ENCODE data around the gene PDE4B. TPM values are rescaled to one million over a fixed set of nuclear protein-coding genes. Genes with fewer than 3 reads are reported as not detected.

The PDE4B gene
- total RNA-seq, 1 experiment from 2014 or later: not detected

DNA sequence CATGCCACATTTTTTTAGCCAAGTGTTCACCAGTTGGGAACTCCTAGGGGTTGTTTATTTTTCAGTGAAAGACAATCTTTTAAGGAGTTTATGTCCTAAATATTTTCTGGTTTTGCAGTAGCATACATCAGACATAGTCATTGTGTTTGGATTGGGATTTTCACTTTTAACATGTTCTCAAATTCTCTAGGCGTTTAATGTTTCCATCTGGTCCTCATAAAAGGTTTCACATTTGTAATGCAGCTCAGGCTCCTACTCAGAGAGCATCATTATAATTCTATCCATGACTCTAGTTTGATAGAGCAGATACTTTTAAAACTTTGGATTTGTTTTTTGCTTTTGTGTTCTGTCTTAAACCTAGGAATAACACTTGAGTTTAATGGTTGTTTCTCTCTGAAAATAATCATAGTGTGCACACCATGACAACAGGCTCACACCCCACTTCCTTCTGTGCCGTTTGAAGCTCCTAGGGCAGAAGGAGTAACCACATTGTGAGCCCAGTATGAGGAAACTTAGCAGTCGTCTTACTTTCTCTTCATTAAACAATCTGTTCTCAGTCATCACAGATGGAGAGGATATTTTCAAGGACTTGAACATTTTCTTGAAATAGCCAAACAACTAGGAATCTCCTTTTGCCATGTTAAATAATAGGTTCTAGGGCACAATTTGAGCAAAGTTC is 219.6 kb downstream of the PDE4B start:
- H3K27me3 Mint-ChIP-seq (ENCODE audit: insufficient read depth, unreplicated experiment): peaks cover 8% of the 10 kb centered on the region
- POLR2A ChIA-PET: no interaction called here

DNA sequence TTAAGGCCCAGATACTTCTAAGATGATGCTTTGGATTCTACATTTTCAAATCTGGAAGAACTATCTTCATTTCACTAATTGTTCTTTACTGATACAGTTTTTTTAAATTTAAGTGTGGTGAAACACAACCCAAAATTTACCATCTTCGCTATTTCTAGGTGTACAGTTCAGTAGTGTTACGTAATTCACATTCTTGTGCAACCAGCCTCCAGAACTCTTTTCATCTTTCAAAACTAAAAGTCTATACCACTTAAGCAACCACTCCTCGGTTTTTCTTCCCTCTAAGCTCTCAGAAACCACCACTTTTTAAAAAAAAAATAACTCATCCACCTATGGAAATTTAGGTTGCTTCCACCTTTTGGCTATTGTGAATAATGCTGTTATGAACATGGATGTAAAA is 220.7 kb downstream of the PDE4B start:
- no peaks in the 10 kb centered on the region for H3K36me3 Mint-ChIP-seq (ENCODE audit: insufficient read depth, unreplicated experiment)
- CTCF ChIA-PET: no interaction called here
- H3K4me1 Mint-ChIP-seq (ENCODE audit: low read depth, unreplicated experiment): no peaks in the 10 kb centered on the region
- peaks cover 7% of the 10 kb centered on the region for H3K27me3 Mint-ChIP-seq (ENCODE audit: insufficient read depth, unreplicated experiment)
- Histone ChIP-seq H3K36me3 (ENCODE audit: control insufficient read depth, insufficient read depth, low read length) (no peaks in the 10 kb centered on the region), H3K4me3 (ENCODE audit: low read depth, low read length) (no peak overlapping the region), H3K4me1 (no peaks in the 10 kb centered on the region), H3K27me3 (replicated peaks; ENCODE audit: control insufficient read depth, insufficient read depth, low read length) (no peaks in the 10 kb centered on the region), H3K9me3 (no peaks in the 10 kb centered on the region)
- H3K9me3 Mint-ChIP-seq (ENCODE audit: unreplicated experiment): no peaks in the 10 kb centered on the region
- intact Hi-C loops (cut with micrococcal nuclease; ENCODE audit: unreplicated experiment): no loop called here
- no peak for DNase-seq
- H3K27ac Mint-ChIP-seq (ENCODE audit: unreplicated experiment): no peak overlapping the region
- BruUV-seq (replicated peaks): no TSS peak
- POLR2A ChIA-PET: no interaction called here
- TF ChIP-seq, protein P1, sequence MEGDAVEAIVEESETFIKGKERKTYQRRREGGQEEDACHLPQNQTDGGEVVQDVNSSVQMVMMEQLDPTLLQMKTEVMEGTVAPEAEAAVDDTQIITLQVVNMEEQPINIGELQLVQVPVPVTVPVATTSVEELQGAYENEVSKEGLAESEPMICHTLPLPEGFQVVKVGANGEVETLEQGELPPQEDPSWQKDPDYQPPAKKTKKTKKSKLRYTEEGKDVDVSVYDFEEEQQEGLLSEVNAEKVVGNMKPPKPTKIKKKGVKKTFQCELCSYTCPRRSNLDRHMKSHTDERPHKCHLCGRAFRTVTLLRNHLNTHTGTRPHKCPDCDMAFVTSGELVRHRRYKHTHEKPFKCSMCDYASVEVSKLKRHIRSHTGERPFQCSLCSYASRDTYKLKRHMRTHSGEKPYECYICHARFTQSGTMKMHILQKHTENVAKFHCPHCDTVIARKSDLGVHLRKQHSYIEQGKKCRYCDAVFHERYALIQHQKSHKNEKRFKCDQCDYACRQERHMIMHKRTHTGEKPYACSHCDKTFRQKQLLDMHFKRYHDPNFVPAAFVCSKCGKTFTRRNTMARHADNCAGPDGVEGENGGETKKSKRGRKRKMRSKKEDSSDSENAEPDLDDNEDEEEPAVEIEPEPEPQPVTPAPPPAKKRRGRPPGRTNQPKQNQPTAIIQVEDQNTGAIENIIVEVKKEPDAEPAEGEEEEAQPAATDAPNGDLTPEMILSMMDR (IDR thresholded peaks at IDR 0.05; ENCODE audit: insufficient read depth in 1 of 2, low read depth in 1 of 2, low read length in 1 of 2, severe bottlenecking in 1 of 2, unreplicated experiment in 1 of 2): no peak
- H3K4me3 Mint-ChIP-seq (ENCODE audit: unreplicated experiment): no peak overlapping the region

More for the DNA sequence above, 219.6 kb downstream of the PDE4B start:
- H3K4me3 Mint-ChIP-seq (ENCODE audit: unreplicated experiment): no peak overlapping the region
- H3K9me3 Mint-ChIP-seq (ENCODE audit: unreplicated experiment): no peaks in the 10 kb centered on the region
- H3K36me3 Mint-ChIP-seq (ENCODE audit: insufficient read depth, unreplicated experiment): no peaks in the 10 kb centered on the region
- no peaks in the 10 kb centered on the region for H3K36me3 ChIP-seq (ENCODE audit: control insufficient read depth, insufficient read depth, low read length)
- H3K4me3 ChIP-seq (ENCODE audit: low read depth, low read length): no peak overlapping the region
- BruUV-seq (replicated peaks): no TSS peak
- intact Hi-C loops (cut with micrococcal nuclease; ENCODE audit: unreplicated experiment): no loop called here
- no peaks in the 10 kb centered on the region for H3K27me3 ChIP-seq (replicated peaks; ENCODE audit: control insufficient read depth, insufficient read depth, low read length)
- no peaks in the 10 kb centered on the region for H3K4me1 ChIP-seq
- no peaks in the 10 kb centered on the region for H3K9me3 ChIP-seq
- TF ChIP-seq, protein P1 (IDR thresholded peaks at IDR 0.05; ENCODE audit: insufficient read depth in 1 of 2, low read depth in 1 of 2, low read length in 1 of 2, severe bottlenecking in 1 of 2, unreplicated experiment in 1 of 2): no peak
- no peak for DNase-seq
- no peak overlapping the region for H3K27ac Mint-ChIP-seq (ENCODE audit: unreplicated experiment)
- H3K4me1 Mint-ChIP-seq (ENCODE audit: low read depth, unreplicated experiment): no peaks in the 10 kb centered on the region
- CTCF ChIA-PET: no interaction called here

DNA sequence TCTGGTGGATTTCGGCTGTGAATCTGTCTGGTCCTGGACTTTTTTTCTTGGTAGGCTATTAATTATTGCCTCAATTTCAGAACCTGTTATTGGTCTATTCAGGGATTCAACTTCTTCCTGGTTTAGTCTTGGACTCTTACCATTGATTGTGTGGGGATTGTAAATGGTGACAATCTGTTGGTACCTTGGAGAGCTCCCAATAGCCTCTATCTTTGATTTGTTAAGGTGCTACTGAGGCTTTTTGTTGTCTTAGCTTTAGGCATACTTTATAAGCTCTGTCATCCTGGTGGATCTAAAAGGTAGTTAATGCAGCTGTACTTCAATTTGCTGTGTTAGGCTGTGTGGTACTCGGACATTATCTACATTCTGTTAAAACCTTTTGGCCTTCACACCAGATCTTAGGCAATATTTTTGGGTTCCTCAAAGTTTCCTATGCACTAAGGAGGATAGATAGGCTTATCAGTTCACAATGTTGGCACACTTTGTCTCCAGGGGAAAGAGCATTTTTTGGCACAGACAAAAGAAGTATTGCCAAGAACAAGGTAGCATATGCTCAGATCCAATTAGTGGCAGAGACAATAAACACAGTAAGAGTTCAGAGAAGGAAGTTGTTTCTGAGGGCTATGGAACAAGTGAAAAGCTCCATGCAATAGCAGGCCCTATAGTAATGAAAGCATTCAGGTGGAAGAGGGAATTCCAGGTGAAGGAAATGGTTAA is 230.4 kb downstream of the PDE4B start:
- ChIA-PET CTCF (no interaction called here), POLR2A (no interaction called here)
- no peaks in the 10 kb centered on the region for H3K36me3 ChIP-seq (ENCODE audit: control insufficient read depth, insufficient read depth, low read length)
- no peaks in the 10 kb centered on the region for H3K4me1 ChIP-seq
- no peaks in the 10 kb centered on the region for H3K27me3 ChIP-seq (replicated peaks; ENCODE audit: control insufficient read depth, insufficient read depth, low read length)
- H3K4me3 ChIP-seq (ENCODE audit: low read depth, low read length): no peak overlapping the region
- TF ChIP-seq, protein P1 (IDR thresholded peaks at IDR 0.05; ENCODE audit: insufficient read depth in 1 of 2, low read depth in 1 of 2, low read length in 1 of 2, severe bottlenecking in 1 of 2, unreplicated experiment in 1 of 2): no peak
- H3K36me3 Mint-ChIP-seq (ENCODE audit: insufficient read depth, unreplicated experiment): no peaks in the 10 kb centered on the region
- no peaks in the 10 kb centered on the region for H3K4me1 Mint-ChIP-seq (ENCODE audit: low read depth, unreplicated experiment)
- H3K4me3 Mint-ChIP-seq (ENCODE audit: unreplicated experiment): no peak overlapping the region
- no TSS peak for BruUV-seq (replicated peaks)
- peak in 1 of 2 experiments; percentile 2 for DNase-seq
- H3K9me3 Mint-ChIP-seq (ENCODE audit: unreplicated experiment): no peaks in the 10 kb centered on the region
- H3K27ac Mint-ChIP-seq (ENCODE audit: unreplicated experiment): no peak overlapping the region
- intact Hi-C loops (cut with micrococcal nuclease; ENCODE audit: unreplicated experiment): no loop called here
- no peaks in the 10 kb centered on the region for H3K27me3 Mint-ChIP-seq (ENCODE audit: insufficient read depth, unreplicated experiment)
- no peaks in the 10 kb centered on the region for H3K9me3 ChIP-seq
